D341Med (cell line): ENCODE measurements around the gene DESI2.

Source experiments
- DNase-seq: peaks from one replicate; pipeline ENCODE4 v3.0.0; 2012; ENCODE audit warnings: low spot score

Gene DESI2

GRCh38 chr1:244755673-244756072 is 102.7 kb downstream of the DESI2 start:
- peak; percentile 75 for DNase-seq

GRCh38 chr1:244757091-244757939 is 104.4 kb downstream of the DESI2 start:
- DNase-seq, result peak; percentile 26
